Measurements from ENCODE around the gene TIMD4. TPM values are rescaled to one million over a fixed set of nuclear protein-coding genes. Genes with fewer than 3 reads are reported as not detected.

TIMD4 gene
- total RNA-seq, 1 donor from 2014 or later = not detected

- no peaks in the 10 kb centered on the region for H3K4me1 Mint-ChIP-seq (ENCODE audit: unreplicated experiment)
These were observed 6.7 kb downstream of the TIMD4 start for GRCh38 chr5:156956321-156956720.

GRCh38 chr5:156951359-156951758 lies 11.7 kb downstream of the TIMD4 start:
- no peaks in the 10 kb centered on the region for H3K9me3 Mint-ChIP-seq (ENCODE audit: unreplicated experiment)
- no peaks in the 10 kb centered on the region for H3K36me3 Mint-ChIP-seq (ENCODE audit: low read depth, unreplicated experiment)
- H3K4me3 Mint-ChIP-seq (ENCODE audit: unreplicated experiment) = no peak overlapping the region
- no peak for DNase-seq (ENCODE audit: low spot score)
- no peaks in the 10 kb centered on the region for H3K27me3 Mint-ChIP-seq (ENCODE audit: unreplicated experiment)
- no peak for TF ChIP-seq CTCF (IDR thresholded peaks at IDR 0.05; ENCODE audit: unreplicated experiment)
- no peaks in the 10 kb centered on the region for H3K4me1 Mint-ChIP-seq (ENCODE audit: unreplicated experiment)
- no peak overlapping the region for H3K27ac Mint-ChIP-seq (ENCODE audit: unreplicated experiment)

More at GRCh38 chr5:156956321-156956720, 6.7 kb downstream of the TIMD4 start:
- H3K9me3 Mint-ChIP-seq (ENCODE audit: unreplicated experiment) = no peaks in the 10 kb centered on the region
- no peaks in the 10 kb centered on the region for H3K36me3 Mint-ChIP-seq (ENCODE audit: low read depth, unreplicated experiment)
- no peaks in the 10 kb centered on the region for H3K27me3 Mint-ChIP-seq (ENCODE audit: unreplicated experiment)
- no peak overlapping the region for H3K27ac Mint-ChIP-seq (ENCODE audit: unreplicated experiment)
- TF ChIP-seq CTCF (IDR thresholded peaks at IDR 0.05; ENCODE audit: unreplicated experiment) = no peak
- no peak for DNase-seq (ENCODE audit: low spot score)
- no peak overlapping the region for H3K4me3 Mint-ChIP-seq (ENCODE audit: unreplicated experiment)

- H3K36me3 Mint-ChIP-seq (ENCODE audit: low read depth, unreplicated experiment) = no peaks in the 10 kb centered on the region
- H3K27ac Mint-ChIP-seq (ENCODE audit: unreplicated experiment) = no peak overlapping the region
- no peak for TF ChIP-seq CTCF (IDR thresholded peaks at IDR 0.05; ENCODE audit: unreplicated experiment)
- no peaks in the 10 kb centered on the region for H3K4me1 Mint-ChIP-seq (ENCODE audit: unreplicated experiment)
- no peaks in the 10 kb centered on the region for H3K27me3 Mint-ChIP-seq (ENCODE audit: unreplicated experiment)
- H3K4me3 Mint-ChIP-seq (ENCODE audit: unreplicated experiment) = no peak overlapping the region
- no peaks in the 10 kb centered on the region for H3K9me3 Mint-ChIP-seq (ENCODE audit: unreplicated experiment)
- no peak for DNase-seq (ENCODE audit: low spot score)
These were observed 12.3 kb downstream of the TIMD4 start for GRCh38 chr5:156950716-156951115.

- no peak for DNase-seq (ENCODE audit: low spot score)
- no peaks in the 10 kb centered on the region for H3K36me3 Mint-ChIP-seq (ENCODE audit: low read depth, unreplicated experiment)
- TF ChIP-seq CTCF (IDR thresholded peaks at IDR 0.05; ENCODE audit: unreplicated experiment) = no peak
- H3K27ac Mint-ChIP-seq (ENCODE audit: unreplicated experiment) = no peak overlapping the region
- no peaks in the 10 kb centered on the region for H3K4me1 Mint-ChIP-seq (ENCODE audit: unreplicated experiment)
- H3K27me3 Mint-ChIP-seq (ENCODE audit: unreplicated experiment) = no peaks in the 10 kb centered on the region
- no peaks in the 10 kb centered on the region for H3K9me3 Mint-ChIP-seq (ENCODE audit: unreplicated experiment)
- no peak overlapping the region for H3K4me3 Mint-ChIP-seq (ENCODE audit: unreplicated experiment)
These were observed 13.6 kb downstream of the TIMD4 start for GRCh38 chr5:156949424-156949823.

- Mint-ChIP-seq H3K4me3 (ENCODE audit: unreplicated experiment) (no peak overlapping the region), H3K36me3 (ENCODE audit: low read depth, unreplicated experiment) (no peaks in the 10 kb centered on the region), H3K27ac (ENCODE audit: unreplicated experiment) (no peak overlapping the region), H3K27me3 (ENCODE audit: unreplicated experiment) (no peaks in the 10 kb centered on the region), H3K9me3 (ENCODE audit: unreplicated experiment) (no peaks in the 10 kb centered on the region), H3K4me1 (ENCODE audit: unreplicated experiment) (no peaks in the 10 kb centered on the region)
- no peak for DNase-seq (ENCODE audit: low spot score)
- TF ChIP-seq CTCF (IDR thresholded peaks at IDR 0.05; ENCODE audit: unreplicated experiment) = no peak
These were observed 15.1 kb downstream of the TIMD4 start for GRCh38 chr5:156947925-156948324.

Data from endothelial cell (in vitro differentiated cells).